Measurements from ENCODE around the gene NGDN. TPM values are rescaled to one million over a fixed set of nuclear protein-coding genes. Genes with fewer than 3 reads are reported as not detected.
"Not testable (repeated sequence)": the region's sequence is repeated elsewhere in the genome, so short reads cannot be mapped to it uniquely, and the experiment has no call there.

Gene NGDN
- 43.4 and 48.1 TPM in 2 replicates for total RNA-seq

GRCh38 chr14:23469127-23469905 lies at the start of gene NGDN:
Gene NGDN, plus strand, starts transcription at chr14:23469703. Its CDS starts 13 bp downstream, at chr14:23469716.
- TF ChIP-seq CTCF (IDR thresholded peaks at IDR 0.05; ENCODE audit: insufficient read depth, low read length, poor library complexity, severe bottlenecking) = peak; percentile 81
- Histone ChIP-seq H3K36me3 (ENCODE audit: control insufficient read depth, insufficient read depth, low read length) (no peaks in the 10 kb centered on the region), H3K27me3 (ENCODE audit: control insufficient read depth, insufficient read depth, low read length) (no peaks in the 10 kb centered on the region), H3K4me3 (ENCODE audit: low read depth, low read length) (peak within 1 kb of the TSS; percentile 95)
- DNase-seq (ENCODE audit: low read depth) = peak; percentile 100

- no peak overlapping the region for H3K4me3 ChIP-seq (ENCODE audit: low read depth, low read length)
- H3K36me3 ChIP-seq (ENCODE audit: control insufficient read depth, insufficient read depth, low read length) = no peaks in the 10 kb centered on the region
- no peak for DNase-seq (ENCODE audit: low read depth)
- TF ChIP-seq CTCF (IDR thresholded peaks at IDR 0.05; ENCODE audit: insufficient read depth, low read length, poor library complexity, severe bottlenecking) = no peak
- peaks cover 3% of the 10 kb centered on the region for H3K27me3 ChIP-seq (ENCODE audit: control insufficient read depth, insufficient read depth, low read length)
Measured at GRCh38 chr14:23421594-23421993, 47.9 kb upstream of the NGDN start.

GRCh38 chr14:23423657-23424056 lies 45.8 kb upstream of the NGDN start:
- Histone ChIP-seq H3K36me3 (ENCODE audit: control insufficient read depth, insufficient read depth, low read length) (no peaks in the 10 kb centered on the region), H3K4me3 (ENCODE audit: low read depth, low read length) (no peak overlapping the region), H3K27me3 (ENCODE audit: control insufficient read depth, insufficient read depth, low read length) (peaks cover 3% of the 10 kb centered on the region)
- DNase-seq (ENCODE audit: low read depth) = no peak
- no peak for TF ChIP-seq CTCF (IDR thresholded peaks at IDR 0.05; ENCODE audit: insufficient read depth, low read length, poor library complexity, severe bottlenecking)

- no peak for TF ChIP-seq CTCF (IDR thresholded peaks at IDR 0.05; ENCODE audit: insufficient read depth, low read length, poor library complexity, severe bottlenecking)
- no peak for DNase-seq (ENCODE audit: low read depth)
- Histone ChIP-seq H3K4me3 (ENCODE audit: low read depth, low read length) (no peak overlapping the region), H3K36me3 (ENCODE audit: control insufficient read depth, insufficient read depth, low read length) (no peaks in the 10 kb centered on the region), H3K27me3 (ENCODE audit: control insufficient read depth, insufficient read depth, low read length) (peaks cover 3% of the 10 kb centered on the region)
Measured at GRCh38 chr14:23425169-23425568, 44.3 kb upstream of the NGDN start.

- H3K36me3 ChIP-seq (ENCODE audit: control insufficient read depth, insufficient read depth, low read length); DNase-seq (ENCODE audit: low read depth); H3K4me3 ChIP-seq (ENCODE audit: low read depth, low read length); H3K27me3 ChIP-seq (ENCODE audit: control insufficient read depth, insufficient read depth, low read length): not testable (repeated sequence)
Measured at GRCh38 chr14:23425798-23426197, 43.7 kb upstream of the NGDN start.

- no peak overlapping the region for H3K4me3 ChIP-seq (ENCODE audit: low read depth, low read length)
- TF ChIP-seq CTCF (IDR thresholded peaks at IDR 0.05; ENCODE audit: insufficient read depth, low read length, poor library complexity, severe bottlenecking) = no peak
- peaks cover 2% of the 10 kb centered on the region for H3K27me3 ChIP-seq (ENCODE audit: control insufficient read depth, insufficient read depth, low read length)
- no peak for DNase-seq (ENCODE audit: low read depth)
- no peaks in the 10 kb centered on the region for H3K36me3 ChIP-seq (ENCODE audit: control insufficient read depth, insufficient read depth, low read length)
Measured at GRCh38 chr14:23428686-23429495, 40.6 kb upstream of the NGDN start.

All from kidney epithelial cell (primary cell).